Neural progenitor cell (in vitro differentiated cells): ENCODE results near the gene GREB1L.

ENCODE experiments used
- CTCF ChIP-seq: fragments of 200-600 bp; sonication (generic); IDR thresholded peaks from 2 replicates; pipeline ENCODE4 v1.5.1; 2017; ENCODE audit warnings: antibody characterized with exemption, mild to moderate bottlenecking
- EZH2 ChIP-seq: fragments of 200-600 bp; sonication (generic); IDR thresholded peaks from 2 replicates; pipeline ENCODE4 v1.6.1; 2017; ENCODE audit warnings: antibody characterized with exemption, mild to moderate bottlenecking, moderate library complexity
- EZH2phosphoT487 ChIP-seq: fragments of 200-600 bp; sonication (generic); IDR thresholded peaks from 2 replicates; pipeline ENCODE4 v1.6.1; 2017; ENCODE audit warnings: antibody characterized with exemption

- no peak for TF ChIP-seq CTCF
- TF ChIP-seq EZH2, result no peak
- TF ChIP-seq EZH2phosphoT487, result no peak
These were observed 42.5 kb downstream of the GREB1L start for GRCh38 chr18:21284540-21284939.
